GM21786 (cell line): ENCODE results near the gene IL17A.

Experiments
- ATAC-seq: cut with Tn5 transposase; IDR thresholded peaks from one replicate; pipeline ENCODE4 v1.9.1; 2021; ENCODE audit not compliant: unreplicated experiment

IL17A gene

GRCh38 chr6:52186075-52186474, at the start of gene IL17A:
Gene IL17A (plus strand): TSS chr6:52186375. CDS start chr6:52186432, 57 bp downstream.
- no peak for ATAC-seq

- no peak for ATAC-seq
Observed at GRCh38 chr6:52136934-52137467, 49.2 kb upstream of the IL17A start.

- no peak for ATAC-seq
Observed at GRCh38 chr6:52138284-52138683, 47.9 kb upstream of the IL17A start.

GRCh38 chr6:52139985-52140680, 46.0 kb upstream of the IL17A start:
- ATAC-seq = no peak

GRCh38 chr6:52141596-52141995, 44.6 kb upstream of the IL17A start:
- no peak for ATAC-seq

- no peak for ATAC-seq
Observed at GRCh38 chr6:52142556-52142955, 43.6 kb upstream of the IL17A start.

GRCh38 chr6:52143551-52143950, 42.6 kb upstream of the IL17A start:
- no peak for ATAC-seq

GRCh38 chr6:52144196-52145076, 41.7 kb upstream of the IL17A start:
- no peak for ATAC-seq

GRCh38 chr6:52146851-52147445, 39.2 kb upstream of the IL17A start:
- ATAC-seq = no peak

GRCh38 chr6:52149076-52149475, 37.1 kb upstream of the IL17A start:
- no peak for ATAC-seq

- no peak for ATAC-seq
Observed at GRCh38 chr6:52149949-52150348, 36.2 kb upstream of the IL17A start.

GRCh38 chr6:52152070-52152423, 34.1 kb upstream of the IL17A start:
- no peak for ATAC-seq

GRCh38 chr6:52152711-52153160, 33.4 kb upstream of the IL17A start:
- ATAC-seq = no peak

- no peak for ATAC-seq
Observed at GRCh38 chr6:52154381-52154780, 31.8 kb upstream of the IL17A start.

- ATAC-seq = peak; percentile 93
Observed at GRCh38 chr6:52155791-52156576, 30.2 kb upstream of the IL17A start.

- ATAC-seq = peak; percentile 43
Observed at GRCh38 chr6:52157301-52157941, 28.8 kb upstream of the IL17A start.

GRCh38 chr6:52160472-52161104, 25.6 kb upstream of the IL17A start:
- ATAC-seq = no peak

- ATAC-seq = no peak
Observed at GRCh38 chr6:52161689-52162438, 24.3 kb upstream of the IL17A start.
